Uterus (tissue), 2 donors: ENCODE data around the gene SLC25A15.

ENCODE experiments used
- POLR2A ChIP-seq, 2 donors: fragments of 450-650 bp; IDR thresholded peaks; one replicate each; pipeline ENCODE4 v1.6.1; 2016; ENCODE audit warnings: antibody characterized with exemption in 2 of 2, mild to moderate bottlenecking in 1 of 2, moderate library complexity in 1 of 2
- TF ChIP-seq, protein P1 (sequence below), 4 experiments: fragments of 200-600 bp in 2 of 4; fragments of 450-650 bp in 2 of 4; sonication (generic) in 2 of 4; IDR thresholded peaks; one replicate each; pipeline ENCODE4 v1.5.1; 2016 to 2019; ENCODE audit warnings: antibody characterized with exemption in 4 of 4, mild to moderate bottlenecking in 2 of 4, moderate library complexity in 1 of 4

DNA sequence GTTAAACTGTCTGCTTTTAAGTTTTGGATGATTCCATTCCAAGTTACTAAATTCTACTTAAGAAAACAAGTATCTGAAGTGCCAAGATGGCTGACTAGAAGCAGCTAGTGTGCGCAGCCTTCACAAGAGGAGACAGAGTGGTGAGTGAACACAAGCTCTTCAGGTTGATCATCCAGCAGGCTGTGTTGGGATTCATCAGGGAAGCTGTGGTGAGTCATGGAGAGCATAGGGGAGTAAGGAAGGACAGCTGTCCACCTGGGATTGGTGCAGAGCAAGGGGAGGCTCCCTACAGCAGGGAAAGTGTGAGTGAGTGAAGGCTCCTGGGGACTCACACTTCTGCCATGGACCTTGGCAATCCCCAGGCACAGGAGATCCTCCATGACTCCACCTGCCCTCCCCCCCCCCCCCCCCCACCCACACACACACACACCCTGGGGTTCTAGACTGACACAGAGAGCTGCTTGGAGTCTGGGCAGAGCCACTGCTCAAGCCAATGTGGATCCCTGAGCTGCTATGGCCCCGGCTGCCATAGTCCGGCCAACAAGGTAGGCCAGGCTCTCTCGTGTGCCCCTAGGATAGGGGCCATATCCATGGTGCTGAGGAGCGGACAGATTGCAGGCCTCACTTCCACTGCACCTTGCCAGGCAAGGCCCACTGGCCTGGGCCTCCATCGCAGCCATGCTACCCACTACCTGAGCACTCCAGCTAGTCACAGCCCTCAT, 23.5 kb downstream of the SLC25A15 start:
- TF ChIP-seq POLR2A (IDR thresholded peaks at IDR 0.05), result no peak
- TF ChIP-seq, protein P1, sequence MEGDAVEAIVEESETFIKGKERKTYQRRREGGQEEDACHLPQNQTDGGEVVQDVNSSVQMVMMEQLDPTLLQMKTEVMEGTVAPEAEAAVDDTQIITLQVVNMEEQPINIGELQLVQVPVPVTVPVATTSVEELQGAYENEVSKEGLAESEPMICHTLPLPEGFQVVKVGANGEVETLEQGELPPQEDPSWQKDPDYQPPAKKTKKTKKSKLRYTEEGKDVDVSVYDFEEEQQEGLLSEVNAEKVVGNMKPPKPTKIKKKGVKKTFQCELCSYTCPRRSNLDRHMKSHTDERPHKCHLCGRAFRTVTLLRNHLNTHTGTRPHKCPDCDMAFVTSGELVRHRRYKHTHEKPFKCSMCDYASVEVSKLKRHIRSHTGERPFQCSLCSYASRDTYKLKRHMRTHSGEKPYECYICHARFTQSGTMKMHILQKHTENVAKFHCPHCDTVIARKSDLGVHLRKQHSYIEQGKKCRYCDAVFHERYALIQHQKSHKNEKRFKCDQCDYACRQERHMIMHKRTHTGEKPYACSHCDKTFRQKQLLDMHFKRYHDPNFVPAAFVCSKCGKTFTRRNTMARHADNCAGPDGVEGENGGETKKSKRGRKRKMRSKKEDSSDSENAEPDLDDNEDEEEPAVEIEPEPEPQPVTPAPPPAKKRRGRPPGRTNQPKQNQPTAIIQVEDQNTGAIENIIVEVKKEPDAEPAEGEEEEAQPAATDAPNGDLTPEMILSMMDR (IDR thresholded peaks at IDR 0.05), result no peak
